ENCODE measurements around the gene CHP1.
"Not testable (repeated sequence)": the region's sequence is repeated elsewhere in the genome, so short reads cannot be mapped to it uniquely, and the experiment has no call there.

CHP1 gene

DNA sequence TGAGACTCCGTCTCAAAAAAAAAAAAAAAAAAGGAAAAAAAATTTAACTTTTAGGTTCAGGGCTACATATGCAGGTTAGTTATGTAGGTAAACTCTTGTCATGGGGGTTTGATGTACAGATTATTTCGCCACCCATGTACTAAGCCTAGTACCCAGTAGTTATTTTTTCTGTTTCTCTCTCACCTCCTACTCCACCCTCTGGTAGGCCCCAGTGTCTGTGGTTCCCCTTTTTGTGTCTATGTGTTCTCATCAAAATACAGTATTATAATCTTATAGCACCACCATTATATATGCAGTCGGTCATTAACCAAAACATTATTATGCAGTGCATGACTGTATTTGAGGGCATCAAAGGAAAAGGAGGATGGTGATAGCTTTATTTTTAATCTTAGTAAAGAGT is 47.3 kb downstream of the CHP1 start:
- Mint-ChIP-seq H3K4me3 (no peak overlapping the region), H3K27me3 (no peaks in the 10 kb centered on the region), H3K9me3 (no peaks in the 10 kb centered on the region), H3K4me1 (ENCODE audit: low read depth) (peaks cover 10% of the 10 kb centered on the region), H3K27ac (no peak overlapping the region), H3K36me3 (ENCODE audit: low read depth) (peaks cover 13% of the 10 kb centered on the region)

DNA sequence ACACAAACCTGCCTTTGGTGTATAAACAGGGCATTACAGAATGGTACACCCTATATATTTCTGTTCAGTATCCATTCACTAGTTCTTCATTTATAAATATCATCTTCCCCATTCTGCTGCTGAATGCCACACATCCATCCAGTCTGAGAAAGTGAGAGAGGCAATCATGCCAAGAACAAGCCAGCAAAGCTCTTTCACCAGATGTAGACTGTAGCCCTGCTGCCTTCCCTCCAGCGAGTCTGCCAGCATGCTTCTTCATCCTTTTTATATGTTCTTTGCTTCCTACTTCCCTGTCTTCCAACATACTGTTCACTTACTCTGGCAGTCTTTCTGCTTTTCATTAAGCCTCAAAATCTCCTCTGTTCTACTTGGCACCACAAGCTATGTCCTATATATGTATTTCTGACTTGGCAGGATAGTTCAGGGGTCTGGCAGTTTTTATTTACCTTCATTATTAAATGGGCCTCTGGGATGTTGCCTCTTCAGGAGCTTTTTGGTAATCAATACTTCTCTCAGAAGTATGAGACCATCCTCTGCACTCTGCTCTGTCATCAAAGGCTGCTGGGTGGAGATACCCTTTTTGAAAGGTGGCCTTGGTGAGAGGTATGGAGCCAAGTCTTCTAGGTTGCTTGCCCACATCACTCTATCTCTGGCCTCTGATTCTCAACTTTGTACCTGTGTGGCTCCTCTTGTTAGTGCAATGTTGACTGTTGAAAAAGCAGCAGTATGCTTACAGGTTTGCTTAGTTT is 48.6 kb downstream of the CHP1 start:
- Mint-ChIP-seq H3K36me3 (ENCODE audit: low read depth) (peaks cover 22% of the 10 kb centered on the region), H3K27me3 (no peaks in the 10 kb centered on the region), H3K9me3 (no peaks in the 10 kb centered on the region), H3K4me1 (ENCODE audit: low read depth) (peaks cover 18% of the 10 kb centered on the region), H3K27ac (peak overlapping the region; percentile 21), H3K4me3 (no peak overlapping the region)

DNA sequence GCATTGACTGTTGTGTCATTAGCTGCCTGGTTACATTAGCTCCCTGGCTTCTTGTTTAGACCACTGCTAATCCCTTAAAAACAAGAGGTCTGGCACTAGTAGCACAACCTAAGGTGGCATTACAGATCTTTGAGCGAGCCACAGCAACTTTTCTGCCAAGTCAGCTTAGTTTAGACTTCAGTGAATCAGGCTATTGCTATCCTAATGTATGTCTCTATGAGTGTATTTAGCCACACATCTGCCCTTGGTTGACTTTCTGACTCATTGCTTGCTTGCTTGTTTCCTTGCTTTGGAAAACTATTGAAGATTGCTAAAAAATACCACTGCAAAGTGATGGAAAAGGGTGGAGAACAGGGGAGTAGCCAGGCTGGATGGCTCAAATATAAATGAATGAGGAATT is 50.2 kb downstream of the CHP1 start:
- Mint-ChIP-seq H3K4me3 (no peak overlapping the region), H3K4me1 (ENCODE audit: low read depth) (peaks cover 32% of the 10 kb centered on the region), H3K9me3 (no peaks in the 10 kb centered on the region), H3K27me3 (no peaks in the 10 kb centered on the region), H3K36me3 (ENCODE audit: low read depth) (peaks cover 36% of the 10 kb centered on the region), H3K27ac (no peak overlapping the region)

DNA sequence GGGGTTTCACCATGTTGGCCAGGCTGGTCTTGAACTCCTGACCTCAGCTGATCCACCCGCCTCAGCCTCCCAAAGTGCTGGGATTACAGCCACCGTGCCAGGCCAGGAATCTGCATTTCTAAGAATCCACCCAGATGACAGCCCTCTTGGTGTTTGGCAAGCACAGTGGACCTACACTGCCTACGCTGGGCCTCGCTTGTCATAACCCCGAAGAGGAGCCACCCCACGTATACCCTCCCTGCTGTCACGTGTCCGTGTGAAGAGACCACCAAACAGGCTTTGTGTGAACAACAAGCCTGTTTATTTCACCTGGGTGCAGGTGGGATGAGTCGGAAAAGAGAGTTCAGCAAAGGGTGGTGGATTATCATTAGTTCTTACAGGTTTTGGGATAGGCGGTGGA is 51.4 kb downstream of the CHP1 start:
- Mint-ChIP-seq H3K27ac (peak overlapping the region; percentile 99), H3K36me3 (ENCODE audit: low read depth) (peaks cover 45% of the 10 kb centered on the region), H3K4me1 (ENCODE audit: low read depth) (peaks cover 43% of the 10 kb centered on the region), H3K4me3 (peak overlapping the region; percentile 100)
- H3K27me3 Mint-ChIP-seq, H3K9me3 Mint-ChIP-seq: not testable (repeated sequence)

DNA sequence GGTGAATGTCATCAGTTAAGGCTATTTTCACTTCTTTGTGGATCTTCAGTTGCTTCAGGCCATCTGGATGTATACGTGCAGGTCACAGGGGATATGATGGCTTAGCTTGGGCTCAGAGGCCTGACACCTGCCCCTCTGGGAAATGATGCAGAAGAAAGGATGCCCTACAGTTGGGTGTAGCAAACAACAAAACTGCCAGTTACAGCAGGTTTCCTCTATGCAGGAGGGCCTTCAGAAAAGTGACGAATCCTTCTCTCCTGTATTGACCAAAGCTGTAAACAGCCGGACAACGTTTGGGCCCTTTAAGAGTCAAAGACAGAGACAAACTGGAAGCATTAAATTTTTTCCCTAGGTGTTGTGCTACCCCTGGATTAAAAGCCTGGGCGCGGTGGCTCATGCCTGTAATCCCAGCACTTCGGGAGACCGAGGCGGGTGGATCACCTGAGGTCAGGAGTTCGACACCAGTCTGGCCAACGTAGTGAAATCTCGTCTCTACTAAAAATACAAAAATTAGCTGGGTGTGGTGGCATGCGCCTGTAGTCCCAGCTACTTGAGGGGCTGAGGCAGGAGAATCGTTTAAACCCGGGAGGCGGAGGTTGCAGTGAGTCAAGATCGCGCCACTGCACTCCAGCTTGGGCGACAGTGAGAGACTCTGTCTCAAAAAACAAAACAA is 52.0 kb downstream of the CHP1 start:
- peaks cover 49% of the 10 kb centered on the region for H3K36me3 Mint-ChIP-seq (ENCODE audit: low read depth)

DNA sequence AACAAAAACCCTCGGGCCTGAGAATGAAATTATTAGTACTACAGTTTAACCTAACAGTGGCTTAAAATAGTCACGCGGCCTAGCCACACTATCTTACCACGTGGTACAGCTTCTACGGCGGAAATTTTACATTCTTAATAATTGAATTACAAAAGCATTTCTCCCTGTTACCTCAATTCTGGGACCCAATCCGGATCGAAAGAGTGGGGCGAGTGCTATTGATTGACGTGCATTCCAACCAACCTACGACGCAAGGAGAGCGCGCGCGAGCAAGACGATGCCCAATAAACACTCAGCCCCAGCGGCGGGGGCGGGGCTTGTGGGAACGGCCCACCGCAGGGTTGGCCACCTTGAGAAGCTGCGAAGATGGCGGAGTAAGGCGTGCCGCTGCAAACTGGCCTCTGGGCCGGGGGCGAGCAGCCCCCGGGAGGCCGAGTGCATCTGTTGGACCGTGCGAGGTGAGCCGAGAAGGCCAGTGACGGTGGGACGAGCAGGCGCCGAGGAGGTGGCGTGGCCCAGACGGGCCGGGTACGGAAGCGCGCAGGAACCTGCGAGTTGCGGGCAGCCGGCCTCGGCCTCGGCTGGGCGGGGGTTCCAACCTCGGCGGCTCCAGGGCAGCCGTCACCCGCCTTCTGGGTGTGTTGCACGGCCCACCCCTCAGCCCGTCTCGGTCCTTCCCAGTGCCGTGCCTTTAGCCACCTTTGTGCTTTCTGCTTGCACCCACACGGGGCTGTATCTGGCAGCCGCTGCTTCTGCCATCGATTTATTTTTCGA is 52.8 kb downstream of the CHP1 start:
- no peaks in the 10 kb centered on the region for H3K27me3 Mint-ChIP-seq
- peak overlapping the region; percentile 100 for H3K4me3 Mint-ChIP-seq
- H3K27ac Mint-ChIP-seq = peak overlapping the region; percentile 99
- peaks cover 52% of the 10 kb centered on the region for H3K36me3 Mint-ChIP-seq (ENCODE audit: low read depth)
- H3K4me1 Mint-ChIP-seq (ENCODE audit: low read depth) = peaks cover 53% of the 10 kb centered on the region
- H3K9me3 Mint-ChIP-seq = no peaks in the 10 kb centered on the region

More for the DNA sequence above, 52.0 kb downstream of the CHP1 start:
- peak overlapping the region; percentile 99 for H3K27ac Mint-ChIP-seq
- H3K4me3 Mint-ChIP-seq = peak overlapping the region; percentile 100
- peaks cover 46% of the 10 kb centered on the region for H3K4me1 Mint-ChIP-seq (ENCODE audit: low read depth)
- H3K9me3 Mint-ChIP-seq, H3K27me3 Mint-ChIP-seq: not testable (repeated sequence)

DNA sequence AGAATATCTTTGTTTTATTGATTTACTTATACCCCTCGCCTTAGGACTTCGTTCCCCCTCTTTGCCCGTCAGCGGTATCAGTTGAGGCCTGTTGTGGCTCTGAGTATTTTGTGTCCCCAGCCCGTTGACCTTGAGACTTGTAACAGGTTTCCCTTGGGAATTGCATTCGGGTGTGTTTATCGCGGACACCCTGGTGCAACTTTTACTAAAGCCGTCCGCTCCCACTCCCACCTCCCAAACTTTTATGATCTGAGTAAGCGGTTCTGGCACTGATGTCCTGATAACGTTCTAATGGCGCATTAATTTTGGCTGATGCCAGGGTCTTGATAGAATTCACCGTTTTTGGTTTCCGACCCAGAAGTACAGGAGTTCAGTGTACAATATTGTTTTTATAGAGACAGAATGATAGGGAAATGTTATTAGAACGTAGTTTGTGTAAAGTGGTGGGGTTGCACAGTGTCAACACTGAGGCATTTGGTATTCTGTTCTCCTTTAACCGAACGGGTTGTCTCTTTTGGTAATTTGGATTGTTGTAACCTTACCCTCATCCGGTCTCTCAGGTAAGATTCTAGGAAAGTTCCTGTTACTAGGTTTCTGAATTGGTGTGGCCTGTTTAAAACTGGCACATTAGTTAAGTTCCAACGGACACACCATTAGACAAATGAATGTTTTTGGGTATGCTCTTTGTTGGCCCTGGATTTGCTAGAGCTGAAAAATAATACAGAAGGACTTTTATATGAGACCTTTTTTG is 53.5 kb downstream of the CHP1 start:
- peaks cover 54% of the 10 kb centered on the region for H3K4me1 Mint-ChIP-seq (ENCODE audit: low read depth)
- H3K4me3 Mint-ChIP-seq = peak overlapping the region; percentile 100

DNA sequence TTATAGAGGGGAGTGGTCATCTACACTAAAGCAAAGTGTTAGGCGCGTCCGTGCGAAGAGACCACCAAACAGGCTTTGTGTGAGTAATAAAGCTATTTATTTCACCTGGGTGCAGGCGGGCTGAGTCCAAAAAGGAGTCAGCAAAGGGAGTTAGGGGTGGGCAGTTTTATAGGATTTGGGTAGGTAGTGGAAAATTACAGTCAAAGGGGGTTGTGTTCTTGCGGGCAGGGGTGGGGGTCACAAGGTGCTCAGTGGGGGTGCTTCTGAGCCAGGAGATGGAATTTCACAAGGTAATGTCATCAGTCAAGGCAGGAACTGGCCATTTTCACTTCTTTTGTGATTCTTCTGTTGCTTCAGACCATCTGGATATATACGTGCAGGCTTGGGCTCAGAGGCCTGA is 54.2 kb downstream of the CHP1 start:
- H3K36me3 Mint-ChIP-seq (ENCODE audit: low read depth) = peaks cover 47% of the 10 kb centered on the region
- no peaks in the 10 kb centered on the region for H3K9me3 Mint-ChIP-seq

More for the DNA sequence above, 53.5 kb downstream of the CHP1 start:
- Mint-ChIP-seq H3K36me3 (ENCODE audit: low read depth) (peaks cover 50% of the 10 kb centered on the region), H3K27me3 (no peaks in the 10 kb centered on the region), H3K27ac (peak overlapping the region; percentile 99), H3K9me3 (no peaks in the 10 kb centered on the region)

DNA sequence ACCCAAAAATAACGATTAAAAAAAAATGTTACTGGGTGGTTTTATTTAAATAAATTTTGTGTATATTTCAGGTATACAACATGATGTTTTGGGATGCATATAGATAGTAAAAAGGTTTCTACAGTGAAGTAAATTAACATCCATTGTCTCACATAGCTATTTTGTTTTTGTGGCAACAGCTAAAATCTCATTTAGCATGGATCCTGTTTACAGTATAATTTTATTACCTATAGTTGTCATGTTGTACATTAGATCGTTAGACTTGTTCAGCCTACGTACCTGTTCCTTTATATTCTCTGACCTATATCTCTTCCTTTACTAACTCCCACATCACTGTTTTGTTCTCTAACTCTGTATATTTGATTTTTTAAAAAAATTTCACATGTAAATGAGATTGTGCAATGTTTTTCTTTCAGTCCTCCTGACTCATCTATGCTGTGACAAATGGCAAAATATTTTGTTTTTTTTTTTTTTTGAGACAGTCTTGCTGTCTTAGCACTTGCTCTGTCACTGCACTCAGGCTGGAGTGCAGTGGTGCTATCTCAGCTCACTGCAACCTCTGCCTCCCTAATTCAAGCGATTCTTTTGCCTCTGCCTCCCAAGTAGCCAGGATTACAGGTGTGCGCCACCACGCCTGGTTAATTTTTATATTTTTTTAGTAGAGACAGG is 55.7 kb downstream of the CHP1 start:
- Mint-ChIP-seq H3K27ac (no peak overlapping the region), H3K4me3 (peak overlapping the region; percentile 9), H3K27me3 (no peaks in the 10 kb centered on the region), H3K9me3 (no peaks in the 10 kb centered on the region), H3K36me3 (ENCODE audit: low read depth) (peaks cover 47% of the 10 kb centered on the region), H3K4me1 (ENCODE audit: low read depth) (peaks cover 69% of the 10 kb centered on the region)

More for the DNA sequence above, 54.2 kb downstream of the CHP1 start:
- no peaks in the 10 kb centered on the region for H3K27me3 Mint-ChIP-seq
- H3K27ac Mint-ChIP-seq = peak overlapping the region; percentile 99
- H3K4me3 Mint-ChIP-seq = peak overlapping the region; percentile 100
- peaks cover 54% of the 10 kb centered on the region for H3K4me1 Mint-ChIP-seq (ENCODE audit: low read depth)

DNA sequence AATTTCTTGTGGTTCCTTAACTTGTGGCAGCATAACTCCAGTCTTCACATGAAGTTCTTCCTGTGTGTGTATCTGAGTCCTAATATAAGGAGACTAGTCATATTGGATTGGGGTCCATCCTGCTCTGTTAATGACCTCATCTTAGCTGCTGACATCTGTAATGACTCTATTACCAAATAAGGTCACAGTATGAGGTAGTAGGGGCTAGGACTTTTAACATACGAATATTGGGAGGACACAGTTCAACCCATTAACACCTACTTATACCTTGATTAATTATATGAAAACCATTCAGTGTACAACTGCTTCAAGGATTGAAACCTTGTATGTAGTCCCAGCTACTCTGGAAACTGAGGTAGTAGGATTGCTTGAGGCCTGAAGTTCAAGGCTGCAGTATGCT is 57.4 kb downstream of the CHP1 start:
- H3K27me3 Mint-ChIP-seq = no peaks in the 10 kb centered on the region
- peaks cover 53% of the 10 kb centered on the region for H3K36me3 Mint-ChIP-seq (ENCODE audit: low read depth)
- no peak overlapping the region for H3K4me3 Mint-ChIP-seq
- peak overlapping the region; percentile 29 for H3K27ac Mint-ChIP-seq
- no peaks in the 10 kb centered on the region for H3K9me3 Mint-ChIP-seq
- H3K4me1 Mint-ChIP-seq (ENCODE audit: low read depth) = peaks cover 62% of the 10 kb centered on the region

DNA sequence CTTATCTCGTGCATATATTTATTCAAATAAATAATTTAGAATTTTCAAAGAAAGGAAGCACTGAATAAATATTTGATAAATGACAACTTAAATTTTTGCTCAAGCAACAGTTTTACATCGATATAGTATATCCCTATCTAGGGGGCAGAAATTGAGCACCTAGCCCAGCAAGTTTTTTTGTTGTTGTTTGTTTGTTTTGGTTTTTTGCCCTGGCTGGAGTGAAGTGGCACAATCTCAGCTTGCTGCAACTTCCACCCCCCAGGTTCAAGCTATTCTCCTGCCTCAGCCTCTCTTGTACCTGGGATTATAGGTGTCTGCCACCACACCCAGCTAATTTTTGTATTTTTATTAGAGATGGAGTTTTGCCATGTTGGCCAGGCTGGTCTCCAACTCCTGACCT is 58.9 kb downstream of the CHP1 start:
- Mint-ChIP-seq H3K27me3 (no peaks in the 10 kb centered on the region), H3K4me1 (ENCODE audit: low read depth) (peaks cover 54% of the 10 kb centered on the region), H3K27ac (no peak overlapping the region), H3K4me3 (no peak overlapping the region), H3K9me3 (no peaks in the 10 kb centered on the region), H3K36me3 (ENCODE audit: low read depth) (peaks cover 41% of the 10 kb centered on the region)

DNA sequence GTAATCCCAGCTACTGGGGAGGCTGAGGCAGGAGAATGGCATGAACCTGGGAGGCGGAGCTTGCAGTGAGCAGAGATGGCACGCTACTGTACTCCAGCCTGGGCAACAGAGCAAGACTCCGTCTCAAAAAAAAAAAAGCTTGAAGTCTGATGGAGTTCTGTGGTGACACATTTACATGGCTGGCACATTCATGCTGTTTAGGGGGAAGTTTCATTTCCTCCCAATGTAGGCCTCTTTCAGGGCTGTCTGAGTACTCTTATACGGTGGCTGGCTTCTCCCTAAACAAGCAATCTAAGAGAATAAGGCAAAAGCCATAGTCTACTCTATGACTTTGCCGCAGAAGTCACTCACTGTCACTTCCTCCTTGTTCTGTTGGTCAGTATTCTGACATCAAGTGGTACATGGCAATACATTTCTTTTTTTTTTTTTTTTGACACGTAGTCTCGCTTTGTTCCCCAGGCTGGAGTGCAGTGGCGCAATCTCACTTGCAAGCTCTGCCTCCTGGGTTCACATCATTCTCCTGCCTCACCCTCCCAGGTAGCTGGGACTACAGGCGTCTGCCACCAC is 60.1 kb downstream of the CHP1 start:
- Mint-ChIP-seq H3K4me1 (ENCODE audit: low read depth) (peaks cover 42% of the 10 kb centered on the region), H3K27ac (peak overlapping the region; percentile 55), H3K9me3 (no peaks in the 10 kb centered on the region), H3K36me3 (ENCODE audit: low read depth) (peaks cover 37% of the 10 kb centered on the region), H3K4me3 (no peak overlapping the region), H3K27me3 (no peaks in the 10 kb centered on the region)

DNA sequence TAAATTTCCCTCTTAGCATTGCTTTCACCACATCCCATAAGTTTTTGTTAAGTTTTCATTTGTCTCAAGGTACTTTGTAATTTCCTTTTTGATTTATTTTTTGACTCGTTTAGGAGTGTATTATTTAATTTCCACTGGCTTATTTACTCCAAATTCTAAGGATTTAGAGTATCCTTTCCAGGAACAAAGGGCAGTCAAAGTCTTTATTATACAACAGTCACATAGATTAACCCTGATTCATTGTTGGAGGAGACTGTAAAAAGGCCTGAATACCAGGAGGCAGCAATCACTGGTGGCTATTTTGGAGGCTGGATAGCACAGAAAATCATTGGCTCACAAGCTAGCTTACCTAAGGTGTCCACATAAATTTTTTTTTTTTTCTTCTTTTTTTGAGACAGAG is 61.5 kb downstream of the CHP1 start:
- H3K9me3 Mint-ChIP-seq = no peaks in the 10 kb centered on the region
- no peak overlapping the region for H3K4me3 Mint-ChIP-seq
- H3K4me1 Mint-ChIP-seq (ENCODE audit: low read depth) = peaks cover 30% of the 10 kb centered on the region
- peak overlapping the region; percentile 49 for H3K27ac Mint-ChIP-seq
- peaks cover 28% of the 10 kb centered on the region for H3K36me3 Mint-ChIP-seq (ENCODE audit: low read depth)
- no peaks in the 10 kb centered on the region for H3K27me3 Mint-ChIP-seq

DNA sequence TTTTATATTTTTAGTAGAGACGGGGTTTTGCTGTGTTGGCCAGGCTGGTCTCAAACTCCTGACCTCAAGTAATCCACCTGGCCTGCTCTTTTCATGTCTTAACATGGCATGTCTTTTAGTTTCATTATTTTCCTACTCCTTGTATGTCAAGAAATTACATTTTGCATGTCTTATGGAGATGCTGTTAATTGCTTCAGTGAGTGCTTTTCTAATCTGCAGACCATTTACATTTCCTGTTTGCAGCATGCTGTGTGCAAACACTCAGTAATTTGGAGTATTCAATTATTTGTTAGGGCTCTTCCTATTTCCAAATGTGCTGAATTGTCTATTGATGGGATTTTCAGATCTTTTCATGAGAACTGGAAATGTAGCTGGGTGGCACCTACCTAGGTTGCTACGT is 70.1 kb downstream of the CHP1 start:
- peaks cover 38% of the 10 kb centered on the region for H3K36me3 Mint-ChIP-seq (ENCODE audit: low read depth)
- not testable (repeated sequence) for H3K9me3 Mint-ChIP-seq; H3K4me1 Mint-ChIP-seq (ENCODE audit: low read depth); H3K4me3 Mint-ChIP-seq; H3K27me3 Mint-ChIP-seq; H3K27ac Mint-ChIP-seq
